Left hindlimb (tissue), 1 donor: ENCODE measurements around the gene TNRC18.
"Not testable (repeated sequence)": the region's sequence is repeated elsewhere in the genome, so short reads cannot be mapped to it uniquely, and the experiment has no call there.

Source experiments
- DNase-seq: peaks from one replicate; pipeline ENCODE4 v3.0.0-alpha.2; 2018

Gene TNRC18

GRCh38 chr7:5348134-5349004, 75.3 kb downstream of the TNRC18 start:
- DNase-seq, result no peak

GRCh38 chr7:5345671-5346070, 78.0 kb downstream of the TNRC18 start:
- no peak for DNase-seq

GRCh38 chr7:5345171-5345570, 78.5 kb downstream of the TNRC18 start:
- DNase-seq, result no peak

GRCh38 chr7:5344342-5344741, 79.3 kb downstream of the TNRC18 start:
- DNase-seq, result no peak

- no peak for DNase-seq
Observed at GRCh38 chr7:5343884-5344283, 79.8 kb downstream of the TNRC18 start.

- DNase-seq, result no peak
Observed at GRCh38 chr7:5342631-5343030, 81.0 kb downstream of the TNRC18 start.

- no peak for DNase-seq
Observed at GRCh38 chr7:5339955-5340354, 83.7 kb downstream of the TNRC18 start.

- DNase-seq, result no peak
Observed at GRCh38 chr7:5337047-5337446, 86.6 kb downstream of the TNRC18 start.

- no peak for DNase-seq
Observed at GRCh38 chr7:5334671-5335070, 89.0 kb downstream of the TNRC18 start.

GRCh38 chr7:5333121-5334045, 90.3 kb downstream of the TNRC18 start:
- no peak for DNase-seq

GRCh38 chr7:5332579-5332978, 91.1 kb downstream of the TNRC18 start:
- DNase-seq, result no peak

- DNase-seq, result no peak
Observed at GRCh38 chr7:5330288-5330687, 93.3 kb downstream of the TNRC18 start.

GRCh38 chr7:5324961-5325360, 98.7 kb downstream of the TNRC18 start:
- no peak for DNase-seq

GRCh38 chr7:5323800-5324781, 99.5 kb downstream of the TNRC18 start:
- DNase-seq, result not testable (repeated sequence)

GRCh38 chr7:5322621-5323410, 100.8 kb downstream of the TNRC18 start:
- DNase-seq, result no peak

- no peak for DNase-seq
Observed at GRCh38 chr7:5320802-5321396, 102.7 kb downstream of the TNRC18 start.

GRCh38 chr7:5320391-5320790, 103.2 kb downstream of the TNRC18 start:
- no peak for DNase-seq

- not testable (repeated sequence) for DNase-seq
Observed at GRCh38 chr7:5318613-5319012, 105.0 kb downstream of the TNRC18 start.

- no peak for DNase-seq
Observed at GRCh38 chr7:5315761-5316160, 107.9 kb downstream of the TNRC18 start.

GRCh38 chr7:5314864-5315263, 108.8 kb downstream of the TNRC18 start:
- no peak for DNase-seq
